HEK293 (cell line): ENCODE measurements around the gene MARVELD1.

Source experiments
- CTCF ChIA-PET: fragments of 350-600 bp; formaldehyde crosslinking; extraction: SDS; loops from one replicate; lab custom pipeline; 2021; ENCODE audit warnings: antibody characterized with exemption; lab: Yijun Ruan, JAX
- POLR2A ChIA-PET: fragments of 300-600 bp; formaldehyde crosslinking; extraction: SDS; loops from one replicate; lab custom pipeline; 2020; ENCODE audit warnings: antibody characterized with exemption, inconsistent platforms; lab: Yijun Ruan, JAX
- H3K27ac ChIP-seq: fragments of 200-500 bp; sonication (Bioruptor generic); 2 replicates; pipeline ENCODE4 v1.5.1; 2014; ENCODE audit warnings: low read depth, low read length, control low read depth, inconsistent platforms; ENCODE audit errors: extremely low read depth
- H3K36me3 ChIP-seq, 2 experiments: fragments of 200-500 bp in 1 of 2; sonication (Bioruptor generic) in 1 of 2; 1 replicate in 1 of 2; 2 replicates in 1 of 2; pipeline ENCODE4 v1.5.1; 2014 to 2017; ENCODE audit warnings: inconsistent platforms in 2 of 2, low read length in 2 of 2; ENCODE audit not compliant: control insufficient read depth in 2 of 2, insufficient read depth in 1 of 2
- H3K4me1 ChIP-seq: fragments of 200-500 bp; sonication (Bioruptor generic); 2 replicates; pipeline ENCODE4 v1.5.1; 2014; ENCODE audit warnings: mild to moderate bottlenecking, low read length, inconsistent platforms; ENCODE audit not compliant: control insufficient read depth, insufficient read depth
- H3K4me3 ChIP-seq: 2 replicates; pipeline ENCODE4 v1.5.1; 2011; ENCODE audit warnings: low read depth, mild to moderate bottlenecking, control low read depth, low read length, moderate library complexity
- H3K9me3 ChIP-seq: fragments of 200-500 bp; sonication (Bioruptor generic); 2 replicates; pipeline ENCODE4 v1.5.1; 2014; ENCODE audit warnings: low read depth, low read length, inconsistent platforms; ENCODE audit not compliant: control insufficient read depth, insufficient read depth
- FEZF1 ChIP-seq: fragments of 450-650 bp; formaldehyde crosslinking; IDR thresholded peaks from 2 replicates; pipeline ENCODE4 v1.5.1; 2016; ENCODE audit warnings: missing biosample characterization, missing genetic modification characterization
- GLIS1 ChIP-seq: fragments of 450-650 bp; formaldehyde crosslinking; IDR thresholded peaks from 2 replicates; pipeline ENCODE4 v1.5.1; 2016; ENCODE audit warnings: missing biosample characterization, missing genetic modification characterization
- MYNN ChIP-seq: fragments of 450-650 bp; formaldehyde crosslinking; IDR thresholded peaks from 2 replicates; pipeline ENCODE4 v1.5.1; 2016; ENCODE audit warnings: missing biosample characterization, missing genetic modification characterization, borderline replicate concordance
- OVOL3 ChIP-seq: fragments of 450-650 bp; formaldehyde crosslinking; IDR thresholded peaks from 2 replicates; pipeline ENCODE4 v1.5.1; 2016; ENCODE audit warnings: missing biosample characterization, missing genetic modification characterization
- RBAK ChIP-seq: fragments of 450-650 bp; formaldehyde crosslinking; IDR thresholded peaks from 2 replicates; pipeline ENCODE4 v1.5.1; 2016; ENCODE audit warnings: missing biosample characterization, missing genetic modification characterization
- REPIN1 ChIP-seq: fragments of 450-650 bp; formaldehyde crosslinking; IDR thresholded peaks from 2 replicates; pipeline ENCODE4 v1.5.1; 2017; ENCODE audit warnings: missing biosample characterization, missing genetic modification characterization, low read depth
- SALL2 ChIP-seq: fragments of 450-650 bp; formaldehyde crosslinking; IDR thresholded peaks from 2 replicates; pipeline ENCODE4 v1.5.0; 2017; ENCODE audit warnings: missing biosample characterization, mild to moderate bottlenecking, missing genetic modification characterization, borderline replicate concordance
- WT1 ChIP-seq: fragments of 450-650 bp; formaldehyde crosslinking; IDR thresholded peaks from 2 replicates; pipeline ENCODE4 v1.5.1; 2016; ENCODE audit warnings: missing biosample characterization, missing genetic modification characterization
- ZFP69B ChIP-seq: fragments of 450-650 bp; formaldehyde crosslinking; IDR thresholded peaks from 2 replicates; pipeline ENCODE4 v1.5.1; 2016; ENCODE audit warnings: missing biosample characterization, missing genetic modification characterization
- ZNF133 ChIP-seq: fragments of 450-650 bp; formaldehyde crosslinking; IDR thresholded peaks from 2 replicates; pipeline ENCODE4 v1.5.1; 2016; ENCODE audit warnings: missing biosample characterization, missing genetic modification characterization
- ZNF140 ChIP-seq: fragments of 450-650 bp; formaldehyde crosslinking; IDR thresholded peaks from 2 replicates; pipeline ENCODE4 v1.5.1; 2016; ENCODE audit warnings: missing biosample characterization, missing genetic modification characterization
- ZNF585B ChIP-seq: fragments of 450-650 bp; formaldehyde crosslinking; IDR thresholded peaks from 2 replicates; pipeline ENCODE4 v1.5.1; 2016; ENCODE audit warnings: missing biosample characterization, missing genetic modification characterization
- ZNF621 ChIP-seq: fragments of 450-650 bp; formaldehyde crosslinking; IDR thresholded peaks from 2 replicates; pipeline ENCODE4 v1.5.1; 2017; ENCODE audit warnings: missing biosample characterization, missing genetic modification characterization
- ZNF623 ChIP-seq: fragments of 450-650 bp; formaldehyde crosslinking; IDR thresholded peaks from 2 replicates; pipeline ENCODE4 v1.5.1; 2016; ENCODE audit warnings: missing biosample characterization, missing genetic modification characterization
- ZSCAN23 ChIP-seq: fragments of 450-650 bp; formaldehyde crosslinking; IDR thresholded peaks from 2 replicates; pipeline ENCODE4 v1.5.1; 2016; ENCODE audit warnings: missing biosample characterization, missing genetic modification characterization
- TF ChIP-seq, protein P1 (sequence below): fragments of 450-650 bp; formaldehyde crosslinking; IDR thresholded peaks from 2 replicates; pipeline ENCODE4 v1.5.1; 2016; ENCODE audit warnings: missing biosample characterization, missing genetic modification characterization
- TF ChIP-seq, protein P2 (sequence below): fragments of 450-650 bp; formaldehyde crosslinking; IDR thresholded peaks from 2 replicates; pipeline ENCODE4 v1.5.1; 2017; ENCODE audit warnings: missing biosample characterization, missing genetic modification characterization
- TF ChIP-seq, protein P3 (sequence below): fragments of 450-650 bp; formaldehyde crosslinking; IDR thresholded peaks from 2 replicates; pipeline ENCODE4 v1.5.1; 2016; ENCODE audit warnings: missing biosample characterization, missing genetic modification characterization
- TF ChIP-seq, protein P4 (sequence below): fragments of 450-650 bp; formaldehyde crosslinking; IDR thresholded peaks from 2 replicates; pipeline ENCODE4 v1.5.1; 2017; ENCODE audit warnings: missing biosample characterization, missing genetic modification characterization
- TF ChIP-seq, protein P5 (sequence below): fragments of 450-650 bp; IDR thresholded peaks from 2 replicates; pipeline ENCODE4 v1.5.1; 2018; ENCODE audit warnings: missing biosample characterization, mild to moderate bottlenecking, missing genetic modification characterization
- TF ChIP-seq, protein P6 (sequence below): fragments of 450-650 bp; formaldehyde crosslinking; IDR thresholded peaks from 2 replicates; pipeline ENCODE4 v1.5.1; 2016; ENCODE audit warnings: missing biosample characterization, missing genetic modification characterization
- TF ChIP-seq, protein P7 (sequence below): fragments of 450-650 bp; formaldehyde crosslinking; IDR thresholded peaks from 2 replicates; pipeline ENCODE4 v1.5.1; 2016; ENCODE audit warnings: missing biosample characterization, missing genetic modification characterization, borderline replicate concordance

The MARVELD1 gene

DNA sequence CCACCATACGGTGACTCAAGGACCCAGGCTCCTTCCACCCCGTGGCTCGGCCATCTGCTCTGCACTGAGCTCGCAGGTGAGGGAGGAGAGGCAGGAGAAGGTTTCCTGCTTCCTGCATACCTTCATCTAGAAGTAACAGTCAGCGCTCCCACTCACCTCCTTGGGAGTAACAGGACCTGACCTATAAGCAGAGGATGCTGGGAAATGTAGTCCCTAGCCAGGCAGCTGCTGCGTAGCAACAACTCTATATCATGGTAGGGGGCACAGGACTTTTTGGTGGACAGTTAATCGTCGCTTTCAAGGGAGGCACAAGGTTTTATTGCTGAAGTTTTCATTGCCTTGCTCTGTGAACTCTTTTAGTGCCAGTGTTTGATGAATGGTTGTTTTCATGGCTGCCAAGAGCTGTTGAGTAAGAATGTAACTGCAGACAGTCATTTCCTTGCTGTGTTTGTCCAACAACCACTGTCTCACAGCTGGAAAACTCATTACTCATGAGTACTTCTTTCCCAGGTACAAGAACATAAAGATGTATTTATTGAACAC lies 13.2 kb downstream of the MARVELD1 start (continued):
- TF ChIP-seq ZNF585B (tag by site-specific recombination), result no peak
- TF ChIP-seq, protein P1, sequence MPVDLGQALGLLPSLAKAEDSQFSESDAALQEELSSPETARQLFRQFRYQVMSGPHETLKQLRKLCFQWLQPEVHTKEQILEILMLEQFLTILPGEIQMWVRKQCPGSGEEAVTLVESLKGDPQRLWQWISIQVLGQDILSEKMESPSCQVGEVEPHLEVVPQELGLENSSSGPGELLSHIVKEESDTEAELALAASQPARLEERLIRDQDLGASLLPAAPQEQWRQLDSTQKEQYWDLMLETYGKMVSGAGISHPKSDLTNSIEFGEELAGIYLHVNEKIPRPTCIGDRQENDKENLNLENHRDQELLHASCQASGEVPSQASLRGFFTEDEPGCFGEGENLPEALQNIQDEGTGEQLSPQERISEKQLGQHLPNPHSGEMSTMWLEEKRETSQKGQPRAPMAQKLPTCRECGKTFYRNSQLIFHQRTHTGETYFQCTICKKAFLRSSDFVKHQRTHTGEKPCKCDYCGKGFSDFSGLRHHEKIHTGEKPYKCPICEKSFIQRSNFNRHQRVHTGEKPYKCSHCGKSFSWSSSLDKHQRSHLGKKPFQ, result no peak
- TF ChIP-seq, protein P2, sequence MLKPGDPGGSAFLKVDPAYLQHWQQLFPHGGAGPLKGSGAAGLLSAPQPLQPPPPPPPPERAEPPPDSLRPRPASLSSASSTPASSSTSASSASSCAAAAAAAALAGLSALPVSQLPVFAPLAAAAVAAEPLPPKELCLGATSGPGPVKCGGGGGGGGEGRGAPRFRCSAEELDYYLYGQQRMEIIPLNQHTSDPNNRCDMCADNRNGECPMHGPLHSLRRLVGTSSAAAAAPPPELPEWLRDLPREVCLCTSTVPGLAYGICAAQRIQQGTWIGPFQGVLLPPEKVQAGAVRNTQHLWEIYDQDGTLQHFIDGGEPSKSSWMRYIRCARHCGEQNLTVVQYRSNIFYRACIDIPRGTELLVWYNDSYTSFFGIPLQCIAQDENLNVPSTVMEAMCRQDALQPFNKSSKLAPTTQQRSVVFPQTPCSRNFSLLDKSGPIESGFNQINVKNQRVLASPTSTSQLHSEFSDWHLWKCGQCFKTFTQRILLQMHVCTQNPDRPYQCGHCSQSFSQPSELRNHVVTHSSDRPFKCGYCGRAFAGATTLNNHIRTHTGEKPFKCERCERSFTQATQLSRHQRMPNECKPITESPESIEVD (tag by site-specific recombination), result no peak
- no peak for TF ChIP-seq ZFP69B (tag by site-specific recombination)
- no peak for TF ChIP-seq ZNF140
- no peak for TF ChIP-seq OVOL3 (tag by site-specific recombination)
- no peak for TF ChIP-seq MYNN (tag by site-specific recombination)
- TF ChIP-seq ZNF133, result no peak
- TF ChIP-seq ZNF623 (tag by site-specific recombination), result no peak
- TF ChIP-seq FEZF1, result peak; percentile 60; the same call in 1 of the 2 replicates
- TF ChIP-seq WT1 (tag by site-specific recombination), result no peak
- TF ChIP-seq ZNF621 (tag by site-specific recombination), result no peak
- no peak; the same call in 1 of the 2 replicates for TF ChIP-seq GLIS1
- TF ChIP-seq, protein P3, sequence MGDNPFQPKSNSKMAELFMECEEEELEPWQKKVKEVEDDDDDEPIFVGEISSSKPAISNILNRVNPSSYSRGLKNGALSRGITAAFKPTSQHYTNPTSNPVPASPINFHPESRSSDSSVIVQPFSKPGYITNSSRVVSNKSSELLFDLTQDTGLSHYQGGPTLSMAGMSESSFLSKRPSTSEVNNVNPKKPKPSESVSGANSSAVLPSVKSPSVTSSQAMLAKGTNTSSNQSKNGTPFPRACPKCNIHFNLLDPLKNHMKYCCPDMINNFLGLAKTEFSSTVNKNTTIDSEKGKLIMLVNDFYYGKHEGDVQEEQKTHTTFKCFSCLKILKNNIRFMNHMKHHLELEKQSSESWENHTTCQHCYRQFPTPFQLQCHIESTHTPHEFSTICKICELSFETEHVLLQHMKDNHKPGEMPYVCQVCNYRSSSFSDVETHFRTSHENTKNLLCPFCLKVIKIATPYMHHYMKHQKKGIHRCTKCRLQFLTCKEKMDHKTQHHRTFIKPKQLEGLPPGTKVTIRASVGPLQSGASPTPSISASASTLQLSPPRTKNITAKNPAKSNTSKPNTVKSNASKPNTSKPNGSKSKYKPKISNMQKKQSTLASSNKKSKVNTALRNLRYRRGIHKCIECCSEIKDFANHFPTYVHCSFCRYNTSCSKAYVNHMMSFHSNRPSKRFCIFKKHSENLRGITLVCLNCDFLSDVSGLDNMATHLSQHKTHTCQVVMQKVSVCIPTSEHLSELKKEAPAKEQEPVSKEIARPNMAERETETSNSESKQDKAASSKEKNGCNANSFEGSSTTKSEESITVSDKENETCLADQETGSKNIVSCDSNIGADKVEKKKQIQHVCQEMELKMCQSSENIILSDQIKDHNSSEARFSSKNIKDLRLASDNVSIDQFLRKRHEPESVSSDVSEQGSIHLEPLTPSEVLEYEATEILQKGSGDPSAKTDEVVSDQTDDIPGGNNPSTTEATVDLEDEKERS (tag by site-specific recombination), result no peak
- no peak for TF ChIP-seq RBAK (tag by site-specific recombination)
- TF ChIP-seq, protein P4, sequence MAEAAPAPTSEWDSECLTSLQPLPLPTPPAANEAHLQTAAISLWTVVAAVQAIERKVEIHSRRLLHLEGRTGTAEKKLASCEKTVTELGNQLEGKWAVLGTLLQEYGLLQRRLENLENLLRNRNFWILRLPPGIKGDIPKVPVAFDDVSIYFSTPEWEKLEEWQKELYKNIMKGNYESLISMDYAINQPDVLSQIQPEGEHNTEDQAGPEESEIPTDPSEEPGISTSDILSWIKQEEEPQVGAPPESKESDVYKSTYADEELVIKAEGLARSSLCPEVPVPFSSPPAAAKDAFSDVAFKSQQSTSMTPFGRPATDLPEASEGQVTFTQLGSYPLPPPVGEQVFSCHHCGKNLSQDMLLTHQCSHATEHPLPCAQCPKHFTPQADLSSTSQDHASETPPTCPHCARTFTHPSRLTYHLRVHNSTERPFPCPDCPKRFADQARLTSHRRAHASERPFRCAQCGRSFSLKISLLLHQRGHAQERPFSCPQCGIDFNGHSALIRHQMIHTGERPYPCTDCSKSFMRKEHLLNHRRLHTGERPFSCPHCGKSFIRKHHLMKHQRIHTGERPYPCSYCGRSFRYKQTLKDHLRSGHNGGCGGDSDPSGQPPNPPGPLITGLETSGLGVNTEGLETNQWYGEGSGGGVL, result no peak

DNA sequence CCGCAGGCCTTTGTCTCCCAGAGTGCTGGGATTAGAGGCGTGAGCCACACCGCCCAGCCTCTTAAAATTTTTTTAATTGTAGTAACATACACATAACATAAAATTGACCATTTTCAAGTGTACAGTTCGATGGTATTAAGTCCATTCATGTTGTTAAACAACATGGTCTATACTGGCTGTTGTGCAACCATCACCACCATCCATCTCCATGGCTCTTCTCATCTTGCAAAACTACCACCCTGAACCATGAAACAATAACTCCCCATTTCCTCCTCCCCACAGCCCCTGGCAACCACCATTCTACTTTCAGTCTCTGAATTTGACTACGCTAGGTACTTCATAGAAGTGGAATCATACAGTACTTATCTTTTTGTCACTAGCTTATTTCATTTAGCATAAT lies 15.5 kb downstream of the MARVELD1 start:
- H3K27ac ChIP-seq, result no peak overlapping the region
- no peaks in the 10 kb centered on the region for H3K4me1 ChIP-seq
- H3K9me3 ChIP-seq, result no peaks in the 10 kb centered on the region
- ChIA-PET POLR2A (interaction anchor here (1.0 kb wide), 1 partner anchor 15 kb away, joined by 4 read pairs; no protein-coding TSS in a partner anchor), CTCF (interaction anchor here (1.1 to 15.2 kb wide), 3 partner anchors 18 to 52 kb away, joined by 4 to 487 read pairs (median 5); partner anchors contain the start of genes AVPI1 and MARVELD1)
- H3K36me3 ChIP-seq, result no peaks in the 10 kb centered on the region
- no peak overlapping the region for H3K4me3 ChIP-seq
- TF ChIP-seq REPIN1 (tag by site-specific recombination) (no peak), ZNF623 (tag by site-specific recombination) (no peak), ZSCAN23 (tag by site-specific recombination) (no peak), SALL2 (tag by site-specific recombination) (no peak)
- TF ChIP-seq, protein P5, sequence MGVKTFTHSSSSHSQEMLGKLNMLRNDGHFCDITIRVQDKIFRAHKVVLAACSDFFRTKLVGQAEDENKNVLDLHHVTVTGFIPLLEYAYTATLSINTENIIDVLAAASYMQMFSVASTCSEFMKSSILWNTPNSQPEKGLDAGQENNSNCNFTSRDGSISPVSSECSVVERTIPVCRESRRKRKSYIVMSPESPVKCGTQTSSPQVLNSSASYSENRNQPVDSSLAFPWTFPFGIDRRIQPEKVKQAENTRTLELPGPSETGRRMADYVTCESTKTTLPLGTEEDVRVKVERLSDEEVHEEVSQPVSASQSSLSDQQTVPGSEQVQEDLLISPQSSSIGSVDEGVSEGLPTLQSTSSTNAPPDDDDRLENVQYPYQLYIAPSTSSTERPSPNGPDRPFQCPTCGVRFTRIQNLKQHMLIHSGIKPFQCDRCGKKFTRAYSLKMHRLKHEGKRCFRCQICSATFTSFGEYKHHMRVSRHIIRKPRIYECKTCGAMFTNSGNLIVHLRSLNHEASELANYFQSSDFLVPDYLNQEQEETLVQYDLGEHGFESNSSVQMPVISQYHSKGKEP (tag by site-specific recombination), result no peak
- TF ChIP-seq, protein P6, sequence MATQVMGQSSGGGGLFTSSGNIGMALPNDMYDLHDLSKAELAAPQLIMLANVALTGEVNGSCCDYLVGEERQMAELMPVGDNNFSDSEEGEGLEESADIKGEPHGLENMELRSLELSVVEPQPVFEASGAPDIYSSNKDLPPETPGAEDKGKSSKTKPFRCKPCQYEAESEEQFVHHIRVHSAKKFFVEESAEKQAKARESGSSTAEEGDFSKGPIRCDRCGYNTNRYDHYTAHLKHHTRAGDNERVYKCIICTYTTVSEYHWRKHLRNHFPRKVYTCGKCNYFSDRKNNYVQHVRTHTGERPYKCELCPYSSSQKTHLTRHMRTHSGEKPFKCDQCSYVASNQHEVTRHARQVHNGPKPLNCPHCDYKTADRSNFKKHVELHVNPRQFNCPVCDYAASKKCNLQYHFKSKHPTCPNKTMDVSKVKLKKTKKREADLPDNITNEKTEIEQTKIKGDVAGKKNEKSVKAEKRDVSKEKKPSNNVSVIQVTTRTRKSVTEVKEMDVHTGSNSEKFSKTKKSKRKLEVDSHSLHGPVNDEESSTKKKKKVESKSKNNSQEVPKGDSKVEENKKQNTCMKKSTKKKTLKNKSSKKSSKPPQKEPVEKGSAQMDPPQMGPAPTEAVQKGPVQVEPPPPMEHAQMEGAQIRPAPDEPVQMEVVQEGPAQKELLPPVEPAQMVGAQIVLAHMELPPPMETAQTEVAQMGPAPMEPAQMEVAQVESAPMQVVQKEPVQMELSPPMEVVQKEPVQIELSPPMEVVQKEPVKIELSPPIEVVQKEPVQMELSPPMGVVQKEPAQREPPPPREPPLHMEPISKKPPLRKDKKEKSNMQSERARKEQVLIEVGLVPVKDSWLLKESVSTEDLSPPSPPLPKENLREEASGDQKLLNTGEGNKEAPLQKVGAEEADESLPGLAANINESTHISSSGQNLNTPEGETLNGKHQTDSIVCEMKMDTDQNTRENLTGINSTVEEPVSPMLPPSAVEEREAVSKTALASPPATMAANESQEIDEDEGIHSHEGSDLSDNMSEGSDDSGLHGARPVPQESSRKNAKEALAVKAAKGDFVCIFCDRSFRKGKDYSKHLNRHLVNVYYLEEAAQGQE (tag by site-specific recombination), result no peak
- TF ChIP-seq, protein P7, sequence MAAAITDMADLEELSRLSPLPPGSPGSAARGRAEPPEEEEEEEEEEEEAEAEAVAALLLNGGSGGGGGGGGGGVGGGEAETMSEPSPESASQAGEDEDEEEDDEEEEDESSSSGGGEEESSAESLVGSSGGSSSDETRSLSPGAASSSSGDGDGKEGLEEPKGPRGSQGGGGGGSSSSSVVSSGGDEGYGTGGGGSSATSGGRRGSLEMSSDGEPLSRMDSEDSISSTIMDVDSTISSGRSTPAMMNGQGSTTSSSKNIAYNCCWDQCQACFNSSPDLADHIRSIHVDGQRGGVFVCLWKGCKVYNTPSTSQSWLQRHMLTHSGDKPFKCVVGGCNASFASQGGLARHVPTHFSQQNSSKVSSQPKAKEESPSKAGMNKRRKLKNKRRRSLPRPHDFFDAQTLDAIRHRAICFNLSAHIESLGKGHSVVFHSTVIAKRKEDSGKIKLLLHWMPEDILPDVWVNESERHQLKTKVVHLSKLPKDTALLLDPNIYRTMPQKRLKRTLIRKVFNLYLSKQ (tag by site-specific recombination), result no peak
